Endothelial cell of umbilical vein (primary cell): ENCODE measurements around the gene LTA4H. TPM values are rescaled to one million over a fixed set of nuclear protein-coding genes. Genes with fewer than 3 reads are reported as not detected.

Experiments used
- BruUV-seq: library from RNA; stranded (reverse); fragments of 400-500 nt; replicated peaks from 2 replicates; lab custom pipeline; 2021; lab: Mats Ljungman, UMichigan
- CTCF ChIA-PET: fragments of 300-600, 350-600 bp; sonication (Branson Sonifier 250); formaldehyde crosslinking; loops from one replicate; lab custom pipeline; 2021; ENCODE audit warnings: antibody characterized with exemption, inconsistent platforms; lab: Charles Lee
- POLR2A ChIA-PET: fragments of 300-600, 350-600 bp; sonication (Branson Sonifier 250); formaldehyde crosslinking; loops from one replicate; lab custom pipeline; 2021; ENCODE audit warnings: antibody characterized with exemption, inconsistent platforms; lab: Charles Lee
- DNase-seq: peaks from one replicate; pipeline ENCODE4 v3.0.0-alpha.2; 2011; ENCODE audit warnings: low read depth, low spot score
- FAIRE-seq: peaks from 2 replicates; lab custom pipeline; 2011; peaks lifted over from hg19 to GRCh38; lab: Jason Lieb, UNC
- H2AFZ ChIP-seq: 2 replicates; pipeline ENCODE4 v1.6.0; 2012; ENCODE audit warnings: low read depth, low read length, control low read depth, inconsistent platforms
- H3K27ac ChIP-seq: 2 replicates; pipeline ENCODE4 v1.5.1; 2011; ENCODE audit warnings: low read depth, mild to moderate bottlenecking, control low read depth, low read length, moderate library complexity; ENCODE audit not compliant: insufficient read depth
- H3K27me3 ChIP-seq, 2 experiments: 2 replicates each; pipeline versions ENCODE4 v1.6.0 to v1.6.1; 2011; ENCODE audit warnings: low read length in 2 of 2, mixed read lengths in 1 of 2; ENCODE audit not compliant: control insufficient read depth in 2 of 2, insufficient read depth in 2 of 2
- H3K36me3 ChIP-seq, 2 experiments: 2 replicates in 1 of 2; 3 replicates in 1 of 2; pipeline ENCODE4 v1.5.1; 2011; ENCODE audit warnings: low read length in 2 of 2, mild to moderate bottlenecking in 1 of 2, moderate library complexity in 1 of 2; ENCODE audit not compliant: control insufficient read depth in 2 of 2, insufficient read depth in 2 of 2; ENCODE audit errors: extremely low read depth in 1 of 2
- H3K4me1 ChIP-seq: 3 replicates; pipeline ENCODE4 v1.5.1; 2011; ENCODE audit warnings: mild to moderate bottlenecking, low read length; ENCODE audit not compliant: control insufficient read depth, insufficient read depth; ENCODE audit errors: extremely low read depth
- H3K4me2 ChIP-seq: 2 replicates; pipeline ENCODE4 v1.6.1; 2011; ENCODE audit warnings: low read length, control low read depth, mixed read lengths; ENCODE audit not compliant: insufficient read depth
- H3K4me3 ChIP-seq, 3 experiments: fragments of 200-600 bp in 1 of 3; sonication (generic), shearing (Covaris generic) in 1 of 3; replicated peaks in 1 of 3; 2 replicates each; pipeline ENCODE4 v1.5.1; 2011 to 2016; ENCODE audit warnings: control low read depth in 3 of 3, low read length in 3 of 3, mild to moderate bottlenecking in 2 of 3, inconsistent platforms in 1 of 3, low read depth in 1 of 3, moderate library complexity in 1 of 3; ENCODE audit not compliant: insufficient read depth in 1 of 3
- H3K79me2 ChIP-seq: 2 replicates; pipeline ENCODE4 v1.6.0; 2012; ENCODE audit warnings: low read length, inconsistent platforms; ENCODE audit not compliant: control insufficient read depth, insufficient read depth
- H3K9ac ChIP-seq: replicated peaks from 2 replicates; pipeline ENCODE3; 2011; ENCODE audit warnings: low read length, control low read depth; ENCODE audit not compliant: insufficient read depth; ENCODE audit errors: extremely low read depth
- H3K9me1 ChIP-seq: replicated peaks from 3 replicates; pipeline ENCODE4 v1.6.0; 2011; ENCODE audit warnings: mild to moderate bottlenecking, low read length; ENCODE audit not compliant: control insufficient read depth, insufficient read depth; ENCODE audit errors: extremely low read depth
- H3K9me3 ChIP-seq: replicated peaks from 2 replicates; pipeline ENCODE4 v1.5.1; 2012; ENCODE audit warnings: low read length, inconsistent platforms; ENCODE audit not compliant: control insufficient read depth, insufficient read depth
- H4K20me1 ChIP-seq: replicated peaks from 2 replicates; pipeline ENCODE3; 2011; ENCODE audit warnings: mild to moderate bottlenecking, low read length; ENCODE audit not compliant: control insufficient read depth, insufficient read depth; ENCODE audit errors: extremely low read depth
- CTCF ChIP-seq, 2 donors: IDR thresholded peaks; 1 replicate in 1 of 2; 2 replicates in 1 of 2; pipeline ENCODE4 v1.5.1; 2011; ENCODE audit warnings: low read length in 2 of 2, mild to moderate bottlenecking in 2 of 2, moderate library complexity in 2 of 2, control low read depth in 1 of 2, inconsistent platforms in 1 of 2, low read depth in 1 of 2; ENCODE audit not compliant: insufficient read depth in 1 of 2; ENCODE audit errors: extremely low read depth in 1 of 2
- EZH2 ChIP-seq: IDR thresholded peaks from 2 replicates; pipeline ENCODE4 v1.6.1; 2012; ENCODE audit warnings: borderline replicate concordance, low read depth, mild to moderate bottlenecking, moderate library complexity, low read length, inconsistent platforms; ENCODE audit not compliant: severe bottlenecking
- FOS ChIP-seq: IDR thresholded peaks from 2 replicates; pipeline ENCODE4 v1.6.1; 2011; ENCODE audit warnings: mild to moderate bottlenecking, low read length, moderate library complexity, borderline replicate concordance; ENCODE audit not compliant: insufficient read depth
- GATA2 ChIP-seq: IDR thresholded peaks from 2 replicates; pipeline ENCODE4 v1.7.0; 2011; ENCODE audit warnings: low read depth, mild to moderate bottlenecking, moderate library complexity, mixed read lengths, low read length; ENCODE audit not compliant: insufficient read length, insufficient read depth
- JUN ChIP-seq: IDR thresholded peaks from 2 replicates; pipeline ENCODE4 v1.6.1; 2011; ENCODE audit warnings: borderline replicate concordance, low read depth; ENCODE audit not compliant: insufficient read length, insufficient read depth
- MAX ChIP-seq: IDR thresholded peaks from 2 replicates; pipeline ENCODE4 v1.6.1; 2011; ENCODE audit not compliant: insufficient read depth, insufficient read length
- MYC ChIP-seq: IDR thresholded peaks from one replicate; pipeline ENCODE4 v1.6.1; 2011; ENCODE audit warnings: mild to moderate bottlenecking, low read depth, low read length
- POLR2A ChIP-seq: IDR thresholded peaks from 2 replicates; pipeline ENCODE4 v1.6.1; 2012; ENCODE audit warnings: low read depth, mild to moderate bottlenecking, control low read depth, low read length
- POLR2AphosphoS5 ChIP-seq: IDR thresholded peaks from 2 replicates; pipeline ENCODE4 v1.6.1; 2012; ENCODE audit warnings: low read depth, mild to moderate bottlenecking, control low read depth, low read length, moderate library complexity; ENCODE audit not compliant: insufficient read depth
- dilution Hi-C: fragments of 300-500 bp; cut with MboI; formaldehyde crosslinking; loops from one replicate; pipeline ENCODE4 v1.15.0; 2019; ENCODE audit warnings: low sequenced_read_pairs; ENCODE audit not compliant: extremely low pct_ligation_motif_present
- intact Hi-C: fragments of 100-400 bp; cut with micrococcal nuclease; formaldehyde crosslinking; loops from one replicate; pipeline ENCODE4 v1.10.0; 2022
- polyA plus RNA-seq, 4 experiments: library from polyadenylated mRNA; depleted of rRNA in 3 of 4; stranded (reverse) in 3 of 4; unstranded in 1 of 4; fragments of >200 nt; gene quantifications; 2 replicates each; pipeline versions ENCODE4 v1.2.1 to v1.2.3, GENCODE V29; 2011 to 2012; ENCODE audit warnings: missing spikeins in 1 of 4
- total RNA-seq: library from RNA; stranded (reverse); gene quantifications from 2 replicates; pipeline ENCODE4 v1.2.3, GENCODE V29; 2021

Gene LTA4H
- total and polyA plus RNA-seq, 2 donors (not counting 3 experiments of a cell fraction or from before 2014, with no cell fraction given), result 77.1 to 85.2 TPM

GRCh38 chr12:96061323-96061722 lies 25.9 kb upstream of the LTA4H start:
- ChIA-PET CTCF (interaction anchor here (0.6 to 9.7 kb wide), 6 partner anchors 30 to 194 kb away, joined by 3 to 79 read pairs (median 4); no protein-coding TSS in a partner anchor), POLR2A (interaction anchor here (1.2 kb wide), 1 partner anchor 154 kb away, joined by 3 read pairs; no protein-coding TSS in a partner anchor)
- dilution Hi-C loops, result no loop called here
- Histone ChIP-seq H3K9me1 (no peaks in the 10 kb centered on the region), H3K36me3 (no peaks in the 10 kb centered on the region), H3K4me2 (no peak overlapping the region), H3K79me2 (no peaks in the 10 kb centered on the region), H4K20me1 (no peaks in the 10 kb centered on the region), H3K9me3 (no peaks in the 10 kb centered on the region), H3K4me1 (peaks cover 3% of the 10 kb centered on the region), H3K4me3 (no peak overlapping the region), H2AFZ (no peak overlapping the region), H3K9ac (no peak overlapping the region), H3K27me3 (no peaks in the 10 kb centered on the region), H3K27ac (no peak overlapping the region)
- intact Hi-C loops, result no loop called here
- no TSS peak for BruUV-seq
- DNase-seq (no peak), FAIRE-seq (no peak)
- TF ChIP-seq POLR2A, result no peak
- TF ChIP-seq JUN, result no peak
- no peak for TF ChIP-seq MAX
- TF ChIP-seq POLR2AphosphoS5, result no peak
- no peak for TF ChIP-seq CTCF (IDR thresholded peaks at IDR 0.05; ENCODE audit: extremely low read depth in 1 of 2, insufficient read depth in 1 of 2, low read depth in 1 of 2, low read length in 2 of 2)
- TF ChIP-seq GATA2, result no peak
- no peak for TF ChIP-seq FOS
- no peak for TF ChIP-seq MYC
- TF ChIP-seq EZH2, result no peak
